ENCODE data around the gene CREBL2. TPM values are rescaled to one million over a fixed set of nuclear protein-coding genes. Genes with fewer than 3 reads are reported as not detected.

CREBL2 gene
- total RNA-seq, 1 experiment from 2014 or later, result 17.8 TPM

GRCh38 chr12:12681061-12681765 lies 69.5 kb downstream of the CREBL2 start:
- TF ChIP-seq EZH2 (IDR thresholded peaks at IDR 0.05; ENCODE audit: borderline replicate concordance, low read depth, low read length, poor library complexity, severe bottlenecking), result no peak
- TF ChIP-seq CTCF (conservative IDR thresholded peaks at IDR 0.05; ENCODE audit: low read depth, low read length), result no peak
- DNase-seq (ENCODE audit: low spot score), result no peak
- CTCF ChIA-PET, result no interaction called here
- intact Hi-C loops (cut with micrococcal nuclease; ENCODE audit: unreplicated experiment), result no loop called here
- Histone ChIP-seq H3K36me3 (ENCODE audit: insufficient read depth, low read length, poor library complexity, severe bottlenecking) (no peaks in the 10 kb centered on the region), H3K27me3 (replicated peaks; ENCODE audit: insufficient read depth, low read depth, low read length, poor library complexity) (no peaks in the 10 kb centered on the region), H3K4me3 (ENCODE audit: low read depth, low read length, poor library complexity, severe bottlenecking) (no peak overlapping the region), H3K9me3 (ENCODE audit: low read depth, low read length, poor library complexity, severe bottlenecking) (no peaks in the 10 kb centered on the region), H3K4me1 (ENCODE audit: insufficient read depth, low read length, poor library complexity, severe bottlenecking) (no peaks in the 10 kb centered on the region), H3K27ac (ENCODE audit: low read depth, low read length, poor library complexity, severe bottlenecking) (no peak overlapping the region)
- POLR2A ChIA-PET (ENCODE audit: low non-redundant PET), result no interaction called here
- no TSS peak for BruUV-seq (replicated peaks)

- ChIA-PET CTCF (no interaction called here), POLR2A (ENCODE audit: low non-redundant PET) (no interaction called here)
- no peak overlapping the region for H3K27ac ChIP-seq (ENCODE audit: low read depth, low read length, poor library complexity, severe bottlenecking)
- intact Hi-C loops (cut with micrococcal nuclease; ENCODE audit: unreplicated experiment), result no loop called here
- BruUV-seq (replicated peaks), result no TSS peak
- no peak for DNase-seq (ENCODE audit: low spot score)
- H3K4me1 ChIP-seq (ENCODE audit: insufficient read depth, low read length, poor library complexity, severe bottlenecking), result no peaks in the 10 kb centered on the region
- H3K9me3 ChIP-seq (ENCODE audit: low read depth, low read length, poor library complexity, severe bottlenecking), result no peaks in the 10 kb centered on the region
- no peaks in the 10 kb centered on the region for H3K36me3 ChIP-seq (ENCODE audit: insufficient read depth, low read length, poor library complexity, severe bottlenecking)
- H3K27me3 ChIP-seq (replicated peaks; ENCODE audit: insufficient read depth, low read depth, low read length, poor library complexity), result no peaks in the 10 kb centered on the region
- TF ChIP-seq CTCF (conservative IDR thresholded peaks at IDR 0.05; ENCODE audit: low read depth, low read length), result no peak
- TF ChIP-seq EZH2 (IDR thresholded peaks at IDR 0.05; ENCODE audit: borderline replicate concordance, low read depth, low read length, poor library complexity, severe bottlenecking), result no peak
- H3K4me3 ChIP-seq (ENCODE audit: low read depth, low read length, poor library complexity, severe bottlenecking), result no peak overlapping the region
Observed at GRCh38 chr12:12682284-12682683, 70.6 kb downstream of the CREBL2 start.

- intact Hi-C loops (cut with micrococcal nuclease; ENCODE audit: unreplicated experiment), result no loop called here
- Histone ChIP-seq H3K27ac (ENCODE audit: low read depth, low read length, poor library complexity, severe bottlenecking) (no peak overlapping the region), H3K9me3 (ENCODE audit: low read depth, low read length, poor library complexity, severe bottlenecking) (no peaks in the 10 kb centered on the region), H3K36me3 (ENCODE audit: insufficient read depth, low read length, poor library complexity, severe bottlenecking) (no peaks in the 10 kb centered on the region), H3K4me1 (ENCODE audit: insufficient read depth, low read length, poor library complexity, severe bottlenecking) (no peaks in the 10 kb centered on the region), H3K4me3 (ENCODE audit: low read depth, low read length, poor library complexity, severe bottlenecking) (no peak overlapping the region), H3K27me3 (replicated peaks; ENCODE audit: insufficient read depth, low read depth, low read length, poor library complexity) (no peaks in the 10 kb centered on the region)
- CTCF ChIA-PET, result no interaction called here
- TF ChIP-seq CTCF (conservative IDR thresholded peaks at IDR 0.05; ENCODE audit: low read depth, low read length) (no peak), EZH2 (IDR thresholded peaks at IDR 0.05; ENCODE audit: borderline replicate concordance, low read depth, low read length, poor library complexity, severe bottlenecking) (no peak)
- BruUV-seq (replicated peaks), result no TSS peak
- DNase-seq (ENCODE audit: low spot score), result no peak
- POLR2A ChIA-PET (ENCODE audit: low non-redundant PET), result no interaction called here
Observed at GRCh38 chr12:12683136-12683697, 71.5 kb downstream of the CREBL2 start.
